Neural progenitor cell (in vitro differentiated cells): ENCODE data around the gene MRGPRE. TPM values are rescaled to one million over a fixed set of nuclear protein-coding genes. Genes with fewer than 3 reads are reported as not detected.

Source experiments
- DNase-seq: peaks from one replicate; pipeline ENCODE4 v3.0.0-alpha.2; 2016; ENCODE audit warnings: low spot score
- H2AFZ ChIP-seq: fragments of 200-600 bp; sonication (generic); replicated peaks from 2 replicates; pipeline ENCODE4 v1.6.1; 2016; ENCODE audit warnings: antibody characterized with exemption
- H3F3A ChIP-seq: fragments of 200-600 bp; sonication (generic); 2 replicates; pipeline ENCODE4 v1.6.1; 2016; ENCODE audit warnings: antibody characterized with exemption, low read depth
- H3K27ac ChIP-seq: fragments of 200-600 bp; sonication (generic); 2 replicates; pipeline ENCODE4 v1.5.1; 2016; ENCODE audit warnings: mild to moderate bottlenecking
- H3K27me3 ChIP-seq: fragments of 200-600 bp; sonication (generic); 2 replicates; pipeline ENCODE4 v1.6.1; 2016; ENCODE audit warnings: mild to moderate bottlenecking, moderate library complexity
- H3K36me3 ChIP-seq: fragments of 200-600 bp; sonication (generic); 2 replicates; pipeline ENCODE4 v1.5.1; 2016
- H3K4me1 ChIP-seq: fragments of 200-600 bp; sonication (generic); 2 replicates; pipeline ENCODE4 v1.6.1; 2016; ENCODE audit warnings: mixed run types
- H3K4me2 ChIP-seq: fragments of 200-600 bp; sonication (generic); 2 replicates; pipeline ENCODE4 v1.6.1; 2016
- H3K4me3 ChIP-seq: fragments of 200-600 bp; sonication (generic); 2 replicates; pipeline ENCODE4 v1.5.1; 2016
- H3K79me2 ChIP-seq: fragments of 200-600 bp; sonication (generic); 2 replicates; pipeline ENCODE4 v1.6.1; 2016; ENCODE audit warnings: low read depth
- H3K9ac ChIP-seq: fragments of 200-600 bp; sonication (generic); 2 replicates; pipeline ENCODE4 v1.6.1; 2016
- H3K9me3 ChIP-seq: fragments of 200-600 bp; sonication (generic); 2 replicates; pipeline ENCODE4 v1.5.1; 2016; ENCODE audit warnings: low read depth
- H4K20me1 ChIP-seq: fragments of 200-600 bp; sonication (generic); 2 replicates; pipeline ENCODE4 v1.6.1; 2016; ENCODE audit warnings: low read depth
- H3K27ac Mint-ChIP-seq: 3 replicates; pipeline ENCODE4 v1.8.0; 2021; ENCODE audit warnings: mixed read lengths
- H3K27me3 Mint-ChIP-seq: 2 replicates; pipeline ENCODE4 v1.8.0; 2022; ENCODE audit warnings: low read depth, mild to moderate bottlenecking, inconsistent platforms, moderate library complexity, mixed read lengths; ENCODE audit not compliant: insufficient read depth
- H3K36me3 Mint-ChIP-seq: 3 replicates; pipeline ENCODE4 v1.8.0; 2021; ENCODE audit warnings: mixed read lengths
- H3K4me1 Mint-ChIP-seq: 3 replicates; pipeline ENCODE4 v1.8.0; 2021; ENCODE audit warnings: mixed read lengths
- H3K4me3 Mint-ChIP-seq: 3 replicates; pipeline ENCODE4 v1.8.0; 2021; ENCODE audit warnings: mild to moderate bottlenecking, moderate library complexity, mixed read lengths
- H3K9me3 Mint-ChIP-seq: 3 replicates; pipeline ENCODE4 v1.8.0; 2020; ENCODE audit warnings: mixed read lengths
- CTCF ChIP-seq: fragments of 200-600 bp; sonication (generic); IDR thresholded peaks from 2 replicates; pipeline ENCODE4 v1.5.1; 2017; ENCODE audit warnings: antibody characterized with exemption, mild to moderate bottlenecking
- EZH2 ChIP-seq: fragments of 200-600 bp; sonication (generic); IDR thresholded peaks from 2 replicates; pipeline ENCODE4 v1.6.1; 2017; ENCODE audit warnings: antibody characterized with exemption, mild to moderate bottlenecking, moderate library complexity
- EZH2phosphoT487 ChIP-seq: fragments of 200-600 bp; sonication (generic); IDR thresholded peaks from 2 replicates; pipeline ENCODE4 v1.6.1; 2017; ENCODE audit warnings: antibody characterized with exemption
- total RNA-seq: library from RNA; depleted of rRNA; stranded (reverse); fragments of >200 nt; gene quantifications from 2 replicates; pipeline ENCODE4 v1.2.3, GENCODE V29; 2015; ENCODE audit warnings: low replicate concordance

Gene MRGPRE
- total RNA-seq, 1 donor from 2014 or later = not detected

GRCh38 chr11:3194016-3194816 is 38.0 kb downstream of the MRGPRE start:
- no peak overlapping the region for H3K9ac ChIP-seq
- H3K27ac ChIP-seq = no peak overlapping the region
- Mint-ChIP-seq H3K27me3 (peaks cover 2% of the 10 kb centered on the region), H3K4me1 (peaks cover 29% of the 10 kb centered on the region), H3K27ac (no peak overlapping the region), H3K36me3 (no peaks in the 10 kb centered on the region), H3K4me3 (no peak overlapping the region), H3K9me3 (no peaks in the 10 kb centered on the region)
- no peak for DNase-seq
- H3K36me3 ChIP-seq = no peaks in the 10 kb centered on the region
- no peaks in the 10 kb centered on the region for H3K9me3 ChIP-seq
- peaks cover 8% of the 10 kb centered on the region for H3F3A ChIP-seq
- no peak overlapping the region for H3K4me3 ChIP-seq
- H3K4me1 ChIP-seq = peaks cover 22% of the 10 kb centered on the region
- TF ChIP-seq CTCF = no peak
- TF ChIP-seq EZH2phosphoT487 = no peak
- TF ChIP-seq EZH2 = no peak
- no peaks in the 10 kb centered on the region for H3K79me2 ChIP-seq
- H3K27me3 ChIP-seq = no peaks in the 10 kb centered on the region
- no peak overlapping the region for H3K4me2 ChIP-seq
- no peaks in the 10 kb centered on the region for H4K20me1 ChIP-seq
- no peak overlapping the region for H2AFZ ChIP-seq

- Histone ChIP-seq H3K36me3 (no peaks in the 10 kb centered on the region), H3K27me3 (no peaks in the 10 kb centered on the region), H3K4me2 (no peak overlapping the region), H3K9me3 (no peaks in the 10 kb centered on the region), H3F3A (peaks cover 14% of the 10 kb centered on the region), H3K9ac (no peak overlapping the region), H3K4me1 (peaks cover 26% of the 10 kb centered on the region), H3K79me2 (no peaks in the 10 kb centered on the region), H4K20me1 (no peaks in the 10 kb centered on the region), H2AFZ (no peak overlapping the region), H3K4me3 (no peak overlapping the region), H3K27ac (no peak overlapping the region)
- Mint-ChIP-seq H3K36me3 (no peaks in the 10 kb centered on the region), H3K27ac (no peak overlapping the region), H3K4me1 (peaks cover 35% of the 10 kb centered on the region), H3K27me3 (peaks cover 3% of the 10 kb centered on the region), H3K9me3 (no peaks in the 10 kb centered on the region), H3K4me3 (no peak overlapping the region)
- TF ChIP-seq CTCF (no peak), EZH2 (no peak)
- no peak for DNase-seq
These were observed 38.7 kb downstream of the MRGPRE start for GRCh38 chr11:3193373-3194015.

- Mint-ChIP-seq H3K4me3 (no peak overlapping the region), H3K27me3 (peaks cover 5% of the 10 kb centered on the region), H3K36me3 (no peaks in the 10 kb centered on the region), H3K4me1 (peaks cover 40% of the 10 kb centered on the region), H3K9me3 (no peaks in the 10 kb centered on the region), H3K27ac (peak overlapping the region; percentile 72)
- Histone ChIP-seq H3K79me2 (no peaks in the 10 kb centered on the region), H3K27ac (no peak overlapping the region), H3K36me3 (no peaks in the 10 kb centered on the region), H3F3A (peaks cover 16% of the 10 kb centered on the region), H3K4me3 (no peak overlapping the region), H3K27me3 (no peaks in the 10 kb centered on the region), H2AFZ (no peak overlapping the region), H4K20me1 (no peaks in the 10 kb centered on the region), H3K9me3 (no peaks in the 10 kb centered on the region), H3K4me1 (peaks cover 26% of the 10 kb centered on the region), H3K4me2 (no peak overlapping the region), H3K9ac (no peak overlapping the region)
- DNase-seq = no peak
- TF ChIP-seq EZH2 (no peak), EZH2phosphoT487 (no peak), CTCF (no peak)
These were observed 39.5 kb downstream of the MRGPRE start for GRCh38 chr11:3192511-3193372.
